Measurements from ENCODE around the gene P2RY14. TPM values are rescaled to one million over a fixed set of nuclear protein-coding genes. Genes with fewer than 3 reads are reported as not detected.
A peak's percentile ranks its signal among the peaks of the same experiment; 100 is the strongest.

The P2RY14 gene
- total and polyA plus RNA-seq, 10 of the 15 experiments (the other 5 are each of a cell fraction or from before 2014, with no cell fraction given): 0.06 to 0.37 (median 0.28) TPM; not detected in 7

- intact Hi-C loops (cut with micrococcal nuclease; ENCODE audit: unreplicated experiment) (no loop called here), in situ Hi-C loops (cut with MboI) (loop anchor here (5.0 kb wide), 1 partner anchor 103 kb away; the partner anchor contains the start of gene P2RY14)
- no peaks in the 10 kb centered on the region for H3K27me3 ChIP-seq (replicated peaks in 1 of 2; ENCODE audit: control insufficient read depth in 2 of 2, insufficient read depth in 2 of 2, low read length in 1 of 2)
- ChIA-PET POLR2A (no interaction called here), CTCF (interaction anchor here (1.6 kb wide), 1 partner anchor 53 kb away, joined by 7 read pairs; no protein-coding TSS in a partner anchor), RAD21 (ENCODE audit: unreplicated experiment) (no interaction called here), SMC1A (ENCODE audit: uncharacterized antibody, unreplicated experiment) (no interaction called here)
- no peak overlapping the region for H3K4me3 ChIP-seq
- ATAC-seq (no peak), DNase-seq (ENCODE audit: low read depth, low spot score) (no peak), FAIRE-seq (no peak)
- no peak overlapping the region for H3K27ac ChIP-seq (ENCODE audit: control insufficient read depth, insufficient read depth)
- no peaks in the 10 kb centered on the region for H4K20me1 ChIP-seq (ENCODE audit: control insufficient read depth, insufficient read depth)
- H3K79me2 ChIP-seq (ENCODE audit: control insufficient read depth, insufficient read depth, low read length): no peaks in the 10 kb centered on the region
- H2AFZ ChIP-seq (ENCODE audit: control insufficient read depth, low read depth, low read length): no peak overlapping the region
- 60% methylated on average over 2 of the region's 2 CpGs for whole genome bisulfite sequencing (ENCODE audit: insufficient coverage, insufficient replicate concordance, low lambda C conversion rate, missing lambda C conversion rate)
- no peaks in the 10 kb centered on the region for H3K9me3 ChIP-seq (replicated peaks; ENCODE audit: control insufficient read depth, insufficient read depth, low read length)
- TF ChIP-seq TAF1 (IDR thresholded peaks at IDR 0.05; ENCODE audit: borderline replicate concordance, low read depth, low read length) (no peak), HCFC1 (IDR thresholded peaks at IDR 0.05; ENCODE audit: low read length) (no peak), SMC3 (IDR thresholded peaks at IDR 0.05; ENCODE audit: borderline replicate concordance, low read length) (no peak), PKNOX1 (IDR thresholded peaks at IDR 0.05) (no peak)
- no TSS peak for BruUV-seq (replicated peaks)
- no peaks in the 10 kb centered on the region for H3K36me3 ChIP-seq (ENCODE audit: control insufficient read depth in 2 of 2, insufficient read depth in 2 of 2, low read length in 1 of 2)
- H3K4me2 ChIP-seq (ENCODE audit: control insufficient read depth, insufficient read depth): no peak overlapping the region
- no peak overlapping the region for H3K9ac ChIP-seq (ENCODE audit: control insufficient read depth, insufficient read depth, low read length)
- peaks cover 19% of the 10 kb centered on the region for H3K4me1 ChIP-seq (ENCODE audit: control insufficient read depth, insufficient read depth, low read length)
These were observed 104.0 kb downstream of the P2RY14 start for GRCh38 chr3:151174351-151174750.

GRCh38 chr3:151171145-151171757 lies 107.1 kb downstream of the P2RY14 start:
- ChIA-PET CTCF (interaction anchor here (0.7 to 2.4 kb wide), 4 partner anchors 36 to 111 kb away, joined by 3 to 8 read pairs (median 6); no protein-coding TSS in a partner anchor), SMC1A (ENCODE audit: uncharacterized antibody, unreplicated experiment) (interaction anchor here (1.1 to 2.0 kb wide), 7 partner anchors 8 to 115 kb away, joined by 3 to 5 read pairs (median 3); no protein-coding TSS in a partner anchor), RAD21 (ENCODE audit: unreplicated experiment) (interaction anchor here (1.2 kb wide), 1 partner anchor 110 kb away, joined by 6 read pairs; no protein-coding TSS in a partner anchor), POLR2A (no interaction called here)
- Histone ChIP-seq H3K4me1 (ENCODE audit: control insufficient read depth, insufficient read depth, low read length) (peaks cover 21% of the 10 kb centered on the region), H3K4me2 (ENCODE audit: control insufficient read depth, insufficient read depth) (peak overlapping the region; percentile 31; the same call in 1 of the 2 replicates), H3K4me3 (no peak overlapping the region), H3K79me2 (ENCODE audit: control insufficient read depth, insufficient read depth, low read length) (no peaks in the 10 kb centered on the region), H3K9me3 (replicated peaks; ENCODE audit: control insufficient read depth, insufficient read depth, low read length) (no peaks in the 10 kb centered on the region), H3K36me3 (ENCODE audit: control insufficient read depth in 2 of 2, insufficient read depth in 2 of 2, low read length in 1 of 2) (no peaks in the 10 kb centered on the region), H2AFZ (ENCODE audit: control insufficient read depth, low read depth, low read length) (peak overlapping the region; percentile 5; the same call in 1 of the 2 replicates), H3K27me3 (replicated peaks in 1 of 2; ENCODE audit: control insufficient read depth in 2 of 2, insufficient read depth in 2 of 2, low read length in 1 of 2) (no peaks in the 10 kb centered on the region), H3K9ac (ENCODE audit: control insufficient read depth, insufficient read depth, low read length) (no peak overlapping the region), H4K20me1 (ENCODE audit: control insufficient read depth, insufficient read depth) (no peaks in the 10 kb centered on the region), H3K27ac (ENCODE audit: control insufficient read depth, insufficient read depth) (no peak overlapping the region)
- peak; percentile 57 for ATAC-seq
- WGBS (ENCODE audit: insufficient coverage, insufficient replicate concordance, low lambda C conversion rate, missing lambda C conversion rate): 23% methylated on average over 5 of the region's 5 CpGs
- no TSS peak for BruUV-seq (replicated peaks)
- TF ChIP-seq MYB (IDR thresholded peaks at IDR 0.05; ENCODE audit: borderline replicate concordance, low read depth, low read length) (no peak), PML (IDR thresholded peaks at IDR 0.05; ENCODE audit: low read length) (no peak), SPI1 (IDR thresholded peaks at IDR 0.05; ENCODE audit: borderline replicate concordance, insufficient read depth, low read depth, low read length) (peak; percentile 56; the same call in 1 of the 2 replicates), TBL1XR1 (IDR thresholded peaks at IDR 0.05; ENCODE audit: low read depth, low read length) (no peak), EED (IDR thresholded peaks at IDR 0.05; ENCODE audit: low read depth) (peak; percentile 85), NFIC (IDR thresholded peaks at IDR 0.05; ENCODE audit: low read depth, low read length) (0 out of 2 replicates have a peak, but pooled peaks have one; percentile 20), LARP7 (IDR thresholded peaks at IDR 0.05) (no peak), TCF7 (IDR thresholded peaks at IDR 0.05; ENCODE audit: borderline replicate concordance) (no peak), NBN (IDR thresholded peaks at IDR 0.05) (no peak), ESRRA (IDR thresholded peaks at IDR 0.05; ENCODE audit: low read length) (no peak), ETV6 (conservative IDR thresholded peaks at IDR 0.05 in 1 of 2, IDR thresholded peaks at IDR 0.05 in 1 of 2; ENCODE audit: borderline replicate concordance in 1 of 2, low read depth in 1 of 2) (peak in 1 of 2 experiments; percentile 52; a peak in 2 of 4 replicates), RCOR1 (conservative IDR thresholded peaks at IDR 0.05; ENCODE audit: low read depth, low read length) (no peak), TCF12 (IDR thresholded peaks at IDR 0.05; ENCODE audit: low read depth, low read length) (0 out of 2 replicates have a peak, but pooled peaks have one; percentile 37), RUNX3 (IDR thresholded peaks at IDR 0.05; ENCODE audit: low read length) (peak; percentile 72), PAX8 (IDR thresholded peaks at IDR 0.05) (no peak)
- DNase-seq (ENCODE audit: low read depth, low spot score): no peak
- in situ Hi-C loops (cut with MboI): loop anchor here (5.0 kb wide), 1 partner anchor 106 kb away; the partner anchor contains the start of gene P2RY14
- intact Hi-C loops (cut with micrococcal nuclease; ENCODE audit: unreplicated experiment): loop anchor here (2.0 kb wide), 1 partner anchor 32 kb away; the partner anchor contains the start of gene GPR171
- no peak for FAIRE-seq

Measured in GM12878 (cell line).